Central memory CD8-positive, alpha-beta T cell (primary cell): ENCODE data around the gene DYNLT4.
"Not testable (repeated sequence)": the region's sequence is repeated elsewhere in the genome, so short reads cannot be mapped to it uniquely, and the experiment has no call there.

Experiments
- ATAC-seq: fragments of 150-1000 bp; cut with Tn5 transposase; replicated peaks from 2 replicates; pipeline ENCODE4 v1.10.0; 2022; ENCODE audit warnings: mild to moderate bottlenecking, moderate FRiP score, moderate number of reproducible peaks; ENCODE audit not compliant: poor library complexity, severe bottlenecking; ENCODE audit errors: extremely low read depth
- DNase-seq, 2 donors: peaks; one replicate each; pipeline ENCODE4 v3.0.0; 2021; ENCODE audit warnings: low spot score in 2 of 2
- H3K27ac Mint-ChIP-seq: one replicate; pipeline ENCODE4 v1.8.0; 2022; ENCODE audit warnings: low read depth, mild to moderate bottlenecking, moderate library complexity, mixed read lengths
- H3K27me3 Mint-ChIP-seq: one replicate; pipeline ENCODE4 v1.8.0; 2022; ENCODE audit warnings: mixed read lengths
- H3K36me3 Mint-ChIP-seq: one replicate; pipeline ENCODE4 v1.8.0; 2022; ENCODE audit warnings: mild to moderate bottlenecking, moderate library complexity, mixed read lengths; ENCODE audit not compliant: insufficient read depth
- H3K4me1 Mint-ChIP-seq: one replicate; pipeline ENCODE4 v1.8.0; 2022; ENCODE audit warnings: mixed read lengths
- H3K4me3 Mint-ChIP-seq: one replicate; pipeline ENCODE4 v1.8.0; 2022; ENCODE audit warnings: mild to moderate bottlenecking, moderate library complexity, mixed read lengths
- H3K9me3 Mint-ChIP-seq: one replicate; pipeline ENCODE4 v1.8.0; 2022; ENCODE audit warnings: mixed read lengths

DYNLT4 gene

GRCh38 chr1:44802306-44803061 is 4.7 kb downstream of the DYNLT4 start:
- H3K27ac Mint-ChIP-seq, result peak overlapping the region; percentile 75
- peak overlapping the region; percentile 64 for H3K4me3 Mint-ChIP-seq
- no peak for ATAC-seq
- H3K4me1 Mint-ChIP-seq, result peaks cover 43% of the 10 kb centered on the region
- no peaks in the 10 kb centered on the region for H3K9me3 Mint-ChIP-seq
- H3K36me3 Mint-ChIP-seq, result peaks cover 63% of the 10 kb centered on the region
- DNase-seq, result no peak
- H3K27me3 Mint-ChIP-seq, result no peaks in the 10 kb centered on the region

DNA sequence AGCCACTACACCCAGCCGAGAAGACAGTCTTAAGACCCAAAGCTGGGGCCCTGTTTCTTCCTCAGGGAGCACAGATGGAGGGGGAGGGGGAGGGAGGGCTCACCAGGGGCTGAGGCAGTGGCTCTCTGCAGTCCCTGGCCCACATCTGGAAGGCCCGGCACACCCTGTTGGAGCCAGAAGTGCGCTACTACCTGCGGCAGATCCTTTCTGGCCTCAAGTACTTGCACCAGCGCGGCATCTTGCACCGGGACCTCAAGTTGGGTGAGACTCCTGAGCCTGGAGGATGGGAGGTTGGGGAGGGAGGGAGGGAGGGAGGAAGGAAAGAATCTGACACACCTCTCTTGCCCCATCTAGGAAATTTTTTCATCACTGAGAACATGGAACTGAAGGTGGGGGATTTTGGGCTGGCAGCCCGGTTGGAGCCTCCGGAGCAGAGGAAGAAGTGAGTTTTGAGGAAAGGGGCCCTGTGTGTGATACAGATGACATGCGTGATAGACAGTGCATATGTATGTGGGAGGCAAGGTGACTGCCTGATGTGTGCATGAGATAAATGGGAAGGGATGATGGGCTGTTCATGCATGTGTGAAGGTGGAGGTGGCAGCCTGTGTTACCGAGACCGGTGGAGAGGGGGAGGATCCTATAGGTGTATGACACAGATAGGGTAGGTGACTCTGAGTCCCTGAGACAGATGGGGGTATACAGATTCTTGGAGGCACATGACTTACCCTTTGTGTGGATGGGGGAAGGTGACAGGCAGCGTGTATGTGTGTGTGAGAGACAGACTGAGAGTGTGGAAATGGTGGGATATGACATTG is 5.5 kb downstream of the DYNLT4 start:
- peak overlapping the region; percentile 64 for H3K4me3 Mint-ChIP-seq
- peak; percentile 6 for ATAC-seq
- no peaks in the 10 kb centered on the region for H3K27me3 Mint-ChIP-seq
- peaks cover 56% of the 10 kb centered on the region for H3K36me3 Mint-ChIP-seq
- no peaks in the 10 kb centered on the region for H3K9me3 Mint-ChIP-seq
- no peak for DNase-seq
- peak overlapping the region; percentile 75 for H3K27ac Mint-ChIP-seq
- peaks cover 35% of the 10 kb centered on the region for H3K4me1 Mint-ChIP-seq

DNA sequence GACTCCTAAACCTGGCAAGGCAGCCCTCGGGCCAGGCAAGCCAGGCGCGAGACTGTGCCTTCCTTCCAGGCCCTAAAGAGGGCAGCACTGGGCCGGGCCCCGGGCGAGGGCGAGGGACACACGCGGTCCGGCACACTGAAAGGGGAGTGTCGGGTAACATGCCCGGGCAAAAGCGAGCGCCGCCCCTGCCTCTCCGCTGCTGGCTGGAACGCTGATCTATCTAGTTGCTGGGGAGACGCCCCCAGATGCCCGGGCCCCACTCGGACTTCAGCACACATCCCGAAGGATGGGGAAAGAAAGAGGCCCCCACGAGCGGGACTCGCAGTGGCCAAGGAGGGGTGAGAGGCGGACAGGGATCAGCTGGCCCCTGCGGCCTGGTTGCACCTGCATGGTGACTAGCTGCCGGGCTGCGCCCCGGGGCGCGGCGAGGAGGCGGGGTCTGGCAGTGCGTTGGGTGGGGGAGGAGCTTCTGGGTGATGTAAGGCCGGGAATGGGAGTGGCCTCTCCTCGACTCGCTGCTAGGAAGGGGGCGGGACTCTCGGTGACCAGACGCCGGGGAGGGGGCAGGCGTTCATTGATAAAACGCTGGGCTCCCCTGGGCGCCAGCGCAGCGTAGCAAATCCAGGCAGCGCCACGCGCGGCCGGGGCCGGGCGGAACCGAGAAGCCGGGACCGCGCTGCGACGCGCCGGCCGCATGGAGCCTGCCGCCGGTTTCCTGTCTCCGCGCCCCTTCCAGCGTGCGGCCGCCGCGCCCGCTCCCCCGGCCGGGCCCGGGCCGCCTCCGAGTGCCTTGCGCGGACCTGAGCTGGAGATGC is 7.2 kb downstream of the DYNLT4 start, which contains the start of gene PLK3:
Gene PLK3 (plus strand): TSS at position 608 of the 815 bp plus-strand sequence. CDS start 87 bp downstream, at position 695.
- Mint-ChIP-seq H3K9me3 (no peaks in the 10 kb centered on the region), H3K36me3 (peaks cover 45% of the 10 kb centered on the region), H3K27ac (peak within 1 kb of the TSS; percentile 98), H3K4me3 (peak within 1 kb of the TSS; percentile 64), H3K27me3 (no peaks in the 10 kb centered on the region), H3K4me1 (peaks cover 35% of the 10 kb centered on the region)
- peak; percentile 94 to 98 for DNase-seq
- ATAC-seq, result peak; percentile 70

- Mint-ChIP-seq H3K27me3 (no peaks in the 10 kb centered on the region), H3K4me1 (peaks cover 32% of the 10 kb centered on the region), H3K27ac (peak overlapping the region; percentile 98), H3K4me3 (no peak overlapping the region), H3K36me3 (peaks cover 32% of the 10 kb centered on the region), H3K9me3 (no peaks in the 10 kb centered on the region)
- ATAC-seq (no peak), DNase-seq (no peak)
Measured at GRCh38 chr1:44798481-44799365, 8.4 kb downstream of the DYNLT4 start.

- not testable (repeated sequence) for H3K9me3 Mint-ChIP-seq, H3K27ac Mint-ChIP-seq, DNase-seq, ATAC-seq, H3K27me3 Mint-ChIP-seq, H3K4me3 Mint-ChIP-seq
- H3K36me3 Mint-ChIP-seq, result peaks cover 25% of the 10 kb centered on the region
- peaks cover 23% of the 10 kb centered on the region for H3K4me1 Mint-ChIP-seq
Measured at GRCh38 chr1:44797886-44798285, 9.3 kb downstream of the DYNLT4 start.

GRCh38 chr1:44792736-44793502 is 14.2 kb downstream of the DYNLT4 start:
- ATAC-seq (no peak), DNase-seq (no peak)
- Mint-ChIP-seq H3K4me3 (no peak overlapping the region), H3K4me1 (no peaks in the 10 kb centered on the region), H3K36me3 (no peaks in the 10 kb centered on the region), H3K27ac (no peak overlapping the region), H3K27me3 (no peaks in the 10 kb centered on the region), H3K9me3 (no peaks in the 10 kb centered on the region)

- DNase-seq (no peak), ATAC-seq (no peak)
- Mint-ChIP-seq H3K4me3 (no peak overlapping the region), H3K4me1 (peaks cover 6% of the 10 kb centered on the region), H3K9me3 (no peaks in the 10 kb centered on the region), H3K27me3 (no peaks in the 10 kb centered on the region), H3K27ac (no peak overlapping the region), H3K36me3 (peaks cover 4% of the 10 kb centered on the region)
Measured at GRCh38 chr1:44790968-44791801, 16.0 kb downstream of the DYNLT4 start.

- H3K9me3 Mint-ChIP-seq, result no peaks in the 10 kb centered on the region
- peaks cover 27% of the 10 kb centered on the region for H3K4me1 Mint-ChIP-seq
- peak within 1 kb of the TSS; percentile 65 for H3K27ac Mint-ChIP-seq
- no peaks in the 10 kb centered on the region for H3K27me3 Mint-ChIP-seq
- peaks cover 5% of the 10 kb centered on the region for H3K36me3 Mint-ChIP-seq
- no peak for ATAC-seq
- DNase-seq, result no peak
- no peak within 1 kb of the TSS for H3K4me3 Mint-ChIP-seq
Measured at GRCh38 chr1:44788120-44788860, 18.9 kb downstream of the DYNLT4 start, which contains the start of gene BEST4. Gene BEST4, minus strand, starts transcription at chr1:44788170. Its CDS starts 465 bp downstream, at chr1:44787705.

GRCh38 chr1:44787506-44787905 is 19.6 kb downstream of the DYNLT4 start:
- Mint-ChIP-seq H3K27me3 (no peaks in the 10 kb centered on the region), H3K36me3 (peaks cover 5% of the 10 kb centered on the region), H3K4me3 (no peak overlapping the region), H3K9me3 (no peaks in the 10 kb centered on the region), H3K4me1 (peaks cover 27% of the 10 kb centered on the region), H3K27ac (no peak overlapping the region)
- ATAC-seq (no peak), DNase-seq (no peak)

DNA sequence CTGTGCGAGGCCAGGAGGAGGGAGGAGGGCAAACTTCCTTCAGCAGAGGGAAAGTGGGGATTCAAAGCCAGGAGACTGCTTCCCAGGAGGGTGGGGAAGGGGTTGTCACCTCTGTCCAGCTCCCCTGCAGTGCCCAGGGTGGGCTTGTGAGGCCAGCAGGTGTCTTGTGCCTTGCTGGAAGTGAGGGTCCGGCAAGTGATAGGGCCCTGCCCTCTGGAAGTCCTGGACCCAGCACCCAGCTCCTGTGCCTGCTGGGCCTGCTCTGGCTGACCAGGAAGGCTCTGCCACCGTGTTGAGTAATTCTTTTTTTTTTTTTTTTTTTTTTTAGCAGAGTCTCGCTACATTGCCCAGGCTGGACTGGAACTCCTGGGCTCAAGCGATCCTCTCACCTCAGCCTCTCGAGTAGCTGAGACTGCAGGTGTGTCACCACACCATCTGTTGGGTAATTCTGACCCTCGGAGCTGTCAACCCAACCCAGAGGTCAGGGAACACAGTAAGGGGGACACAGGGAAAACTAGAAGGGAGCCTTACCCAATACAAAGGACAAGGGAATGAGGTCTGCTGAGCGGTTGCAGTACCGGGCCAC is 20.2 kb downstream of the DYNLT4 start:
- peaks cover 5% of the 10 kb centered on the region for H3K36me3 Mint-ChIP-seq
- H3K27me3 Mint-ChIP-seq, result no peaks in the 10 kb centered on the region
- peak overlapping the region; percentile 87 for H3K27ac Mint-ChIP-seq
- no peak for ATAC-seq
- H3K9me3 Mint-ChIP-seq, result no peaks in the 10 kb centered on the region
- no peak for DNase-seq
- peaks cover 27% of the 10 kb centered on the region for H3K4me1 Mint-ChIP-seq
- peak overlapping the region; percentile 71 for H3K4me3 Mint-ChIP-seq
